Vagina (tissue), 2 donors: Measurements from ENCODE around the gene PCDHGB4. TPM values are rescaled to one million over a fixed set of nuclear protein-coding genes. Genes with fewer than 3 reads are reported as not detected.
"Not testable (repeated sequence)": the region's sequence is repeated elsewhere in the genome, so short reads cannot be mapped to it uniquely, and the experiment has no call there.

Source experiments
- DNase-seq, 2 donors: peaks; one replicate each; pipeline ENCODE4 v3.0.0-alpha.2; 2017; ENCODE audit errors: extremely low spot score in 2 of 2
- H3K27ac ChIP-seq: fragments of 200-600 bp; sonication (generic); one replicate; pipeline ENCODE4 v1.5.1; 2019
- H3K27me3 ChIP-seq: fragments of 200-600 bp; sonication (generic); one replicate; pipeline ENCODE4 v1.5.1; 2019
- H3K36me3 ChIP-seq, 2 donors: fragments of 200-600 bp; sonication (generic); one replicate each; pipeline ENCODE4 v1.5.1; 2017 to 2019
- H3K4me1 ChIP-seq: fragments of 200-600 bp; sonication (generic); one replicate; pipeline ENCODE4 v1.5.1; 2019
- H3K4me3 ChIP-seq, 2 donors: fragments of 200-600 bp; sonication (generic); 1 replicate in 1 of 2; 2 replicates in 1 of 2; pipeline ENCODE4 v1.5.1; 2016 to 2019
- H3K9me3 ChIP-seq: fragments of 200-600 bp; sonication (generic); one replicate; pipeline ENCODE4 v1.5.1; 2019
- POLR2A ChIP-seq, 2 donors: fragments of 450-650 bp; IDR thresholded peaks; one replicate each; pipeline ENCODE4 v1.6.1; 2017; ENCODE audit warnings: antibody characterized with exemption in 2 of 2, mild to moderate bottlenecking in 2 of 2, moderate library complexity in 2 of 2
- POLR2AphosphoS5 ChIP-seq, 2 donors: sonication (generic); formaldehyde crosslinking; IDR thresholded peaks; one replicate each; pipeline ENCODE4 v1.9.0; 2017; ENCODE audit warnings: antibody characterized with exemption in 2 of 2, mild to moderate bottlenecking in 2 of 2, low read depth in 1 of 2; ENCODE audit not compliant: insufficient read depth in 1 of 2
- intact Hi-C: fragments of 100-400 bp; cut with DNase I; formaldehyde crosslinking; loops from one replicate; pipeline ENCODE4 v1.15.1; 2023
- total RNA-seq: library from RNA; depleted of rRNA; stranded (reverse); fragments of >200 nt; gene quantifications from one replicate; pipeline ENCODE4 v1.2.3, GENCODE V29; 2016
- TF ChIP-seq, protein P1 (sequence below), 3 experiments: fragments of 450-650 bp in 2 of 3; fragments of 200-600 bp in 1 of 3; sonication (generic) in 1 of 3; IDR thresholded peaks; one replicate each; pipeline ENCODE4 v1.5.1; 2017 to 2019; ENCODE audit warnings: antibody characterized with exemption in 3 of 3, mild to moderate bottlenecking in 2 of 3, moderate library complexity in 2 of 3

PCDHGB4 gene
- 10.3 TPM for total RNA-seq

DNA sequence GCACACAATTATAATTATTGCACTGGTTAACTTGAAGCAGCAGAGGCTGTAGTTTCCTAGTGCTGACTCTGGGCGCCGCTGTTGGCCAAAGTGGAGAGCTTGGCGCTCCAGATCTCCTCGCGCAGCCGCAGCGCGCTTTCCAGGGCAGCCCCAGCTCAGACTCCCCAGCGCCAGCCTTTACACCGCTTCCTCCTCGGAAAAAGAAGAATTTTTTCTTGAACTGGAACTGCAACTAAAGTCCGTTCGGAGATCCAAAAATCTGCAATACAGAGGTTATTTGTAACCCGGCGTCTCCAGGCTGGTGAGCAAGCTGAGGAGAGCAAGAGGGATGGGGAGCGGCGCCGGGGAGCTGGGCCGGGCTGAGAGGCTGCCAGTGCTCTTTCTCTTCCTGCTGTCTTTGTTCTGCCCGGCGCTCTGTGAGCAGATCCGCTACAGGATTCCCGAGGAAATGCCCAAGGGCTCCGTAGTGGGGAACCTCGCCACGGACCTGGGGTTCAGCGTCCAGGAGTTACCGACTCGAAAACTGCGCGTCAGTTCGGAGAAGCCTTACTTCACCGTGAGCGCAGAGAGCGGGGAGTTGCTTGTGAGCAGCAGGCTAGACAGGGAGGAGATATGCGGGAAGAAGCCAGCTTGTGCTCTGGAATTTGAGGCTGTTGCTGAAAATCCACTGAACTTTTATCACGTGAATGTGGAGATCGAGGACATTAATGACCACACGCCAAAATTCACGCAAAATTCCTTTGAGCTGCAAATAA lies at the start of gene PCDHGB4:
Gene PCDHGB4, plus strand, starts transcription at position 142 of the 755 bp plus-strand sequence. Its CDS starts 187 bp downstream, at position 329.
- H3K9me3 ChIP-seq: peaks cover 69% of the 10 kb centered on the region
- H3K4me3 ChIP-seq, H3K36me3 ChIP-seq, H3K27ac ChIP-seq, H3K27me3 ChIP-seq, intact Hi-C loops, H3K4me1 ChIP-seq, DNase-seq: not testable (repeated sequence)

DNA sequence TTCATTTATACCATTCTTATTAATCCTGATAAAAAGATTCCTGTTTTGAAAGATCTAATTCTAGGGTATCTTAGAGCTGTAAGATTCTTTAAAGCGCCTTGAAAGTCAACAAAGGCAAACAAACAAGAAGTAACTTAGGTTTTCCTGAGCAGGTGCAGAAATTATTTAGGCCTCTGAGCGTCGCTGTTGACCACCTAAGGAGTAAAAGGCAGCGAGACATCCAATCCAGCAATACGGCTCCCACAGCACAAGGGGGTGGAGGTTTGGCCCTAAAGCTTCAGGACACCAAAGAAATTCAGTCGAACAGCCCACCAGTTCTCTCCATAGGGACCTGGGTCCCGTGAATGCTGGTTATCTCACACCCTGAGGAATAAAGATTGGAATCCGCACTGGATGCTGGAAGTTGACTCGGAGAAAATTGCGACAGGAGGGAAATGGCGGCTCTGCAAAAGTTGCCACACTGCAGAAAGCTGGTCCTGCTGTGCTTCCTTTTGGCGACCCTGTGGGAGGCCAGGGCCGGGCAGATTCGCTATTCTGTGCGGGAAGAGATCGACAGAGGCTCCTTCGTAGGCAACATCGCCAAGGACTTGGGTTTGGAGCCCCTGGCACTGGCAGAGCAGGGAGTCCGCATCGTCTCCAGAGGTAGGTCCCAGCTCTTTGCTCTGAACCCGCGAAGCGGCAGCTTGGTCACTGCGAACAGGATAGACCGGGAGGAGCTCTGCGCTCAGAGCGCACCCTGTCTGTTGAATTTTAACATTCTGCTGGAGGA lies 48.8 kb upstream of the PCDHGB4 start, which contains the start of gene PCDHGA2:
Gene PCDHGA2, plus strand, starts transcription at position 223 of the 769 bp plus-strand sequence.
- Histone ChIP-seq H3K4me1 (no peaks in the 10 kb centered on the region), H3K27ac (no peak within 1 kb of the TSS), H3K27me3 (no peaks in the 10 kb centered on the region), H3K36me3 (no peaks in the 10 kb centered on the region), H3K4me3 (peak within 1 kb of the TSS; percentile 8 to 24), H3K9me3 (peaks cover 11% of the 10 kb centered on the region)
- DNase-seq: no peak
- intact Hi-C loops: no loop called here
- TF ChIP-seq, protein P1, sequence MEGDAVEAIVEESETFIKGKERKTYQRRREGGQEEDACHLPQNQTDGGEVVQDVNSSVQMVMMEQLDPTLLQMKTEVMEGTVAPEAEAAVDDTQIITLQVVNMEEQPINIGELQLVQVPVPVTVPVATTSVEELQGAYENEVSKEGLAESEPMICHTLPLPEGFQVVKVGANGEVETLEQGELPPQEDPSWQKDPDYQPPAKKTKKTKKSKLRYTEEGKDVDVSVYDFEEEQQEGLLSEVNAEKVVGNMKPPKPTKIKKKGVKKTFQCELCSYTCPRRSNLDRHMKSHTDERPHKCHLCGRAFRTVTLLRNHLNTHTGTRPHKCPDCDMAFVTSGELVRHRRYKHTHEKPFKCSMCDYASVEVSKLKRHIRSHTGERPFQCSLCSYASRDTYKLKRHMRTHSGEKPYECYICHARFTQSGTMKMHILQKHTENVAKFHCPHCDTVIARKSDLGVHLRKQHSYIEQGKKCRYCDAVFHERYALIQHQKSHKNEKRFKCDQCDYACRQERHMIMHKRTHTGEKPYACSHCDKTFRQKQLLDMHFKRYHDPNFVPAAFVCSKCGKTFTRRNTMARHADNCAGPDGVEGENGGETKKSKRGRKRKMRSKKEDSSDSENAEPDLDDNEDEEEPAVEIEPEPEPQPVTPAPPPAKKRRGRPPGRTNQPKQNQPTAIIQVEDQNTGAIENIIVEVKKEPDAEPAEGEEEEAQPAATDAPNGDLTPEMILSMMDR (IDR thresholded peaks at IDR 0.05): no peak
- TF ChIP-seq POLR2AphosphoS5 (IDR thresholded peaks at IDR 0.05; ENCODE audit: insufficient read depth in 1 of 2, low read depth in 1 of 2): no peak
- no peak for TF ChIP-seq POLR2A (IDR thresholded peaks at IDR 0.05)

DNA sequence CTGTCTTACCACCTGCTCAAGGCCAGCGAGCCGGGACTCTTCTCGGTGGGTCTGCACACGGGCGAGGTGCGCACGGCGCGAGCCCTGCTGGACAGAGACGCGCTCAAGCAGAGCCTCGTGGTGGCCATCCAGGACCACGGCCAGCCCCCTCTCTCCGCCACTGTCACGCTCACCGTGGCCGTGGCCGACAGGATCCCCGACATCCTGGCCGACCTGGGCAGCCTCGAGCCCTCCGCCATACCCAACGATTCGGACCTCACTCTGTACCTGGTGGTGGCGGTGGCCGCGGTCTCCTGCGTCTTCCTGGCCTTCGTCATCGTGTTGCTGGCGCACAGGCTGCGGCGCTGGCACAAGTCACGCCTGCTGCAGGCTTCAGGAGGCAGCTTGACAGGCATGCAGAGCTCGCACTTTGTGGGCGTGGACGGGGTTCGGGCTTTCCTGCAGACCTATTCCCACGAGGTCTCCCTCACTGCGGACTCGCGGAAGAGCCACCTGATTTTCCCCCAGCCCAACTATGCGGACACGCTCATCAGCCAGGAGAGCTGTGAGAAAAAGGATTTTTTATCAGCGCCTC lies 46.6 kb upstream of the PCDHGB4 start:
- H3K4me3 ChIP-seq, H3K36me3 ChIP-seq, H3K4me1 ChIP-seq, H3K27me3 ChIP-seq, intact Hi-C loops, H3K27ac ChIP-seq, DNase-seq: not testable (repeated sequence)
- H3K9me3 ChIP-seq: peaks cover 26% of the 10 kb centered on the region

DNA sequence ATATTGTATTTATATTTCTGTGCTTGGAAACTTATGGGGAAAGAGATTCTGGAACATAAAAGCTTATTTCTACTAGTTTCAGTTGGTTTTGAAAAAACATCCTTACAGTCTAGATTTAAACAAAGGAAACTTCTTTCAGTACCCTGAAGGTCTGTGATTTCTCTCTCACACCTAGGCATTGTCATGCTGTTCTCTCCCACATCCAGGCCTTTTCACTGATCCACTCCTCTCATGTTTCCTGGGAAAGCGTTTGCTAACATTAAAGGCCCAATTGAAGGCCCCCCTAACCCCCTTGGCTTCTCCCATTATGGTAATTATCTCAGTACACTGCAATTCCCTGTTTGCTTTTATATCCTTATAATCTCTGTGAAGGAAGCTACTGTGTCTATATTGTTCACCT lies 44.7 kb upstream of the PCDHGB4 start:
- Histone ChIP-seq H3K27me3 (no peaks in the 10 kb centered on the region), H3K4me1 (no peaks in the 10 kb centered on the region), H3K4me3 (no peak overlapping the region), H3K9me3 (peaks cover 26% of the 10 kb centered on the region), H3K36me3 (no peaks in the 10 kb centered on the region), H3K27ac (no peak overlapping the region)
- no peak for TF ChIP-seq POLR2AphosphoS5 (IDR thresholded peaks at IDR 0.05; ENCODE audit: insufficient read depth in 1 of 2, low read depth in 1 of 2)
- no peak for TF ChIP-seq POLR2A (IDR thresholded peaks at IDR 0.05)
- TF ChIP-seq, protein P1 (IDR thresholded peaks at IDR 0.05): no peak
- intact Hi-C loops: no loop called here
- DNase-seq: no peak

DNA sequence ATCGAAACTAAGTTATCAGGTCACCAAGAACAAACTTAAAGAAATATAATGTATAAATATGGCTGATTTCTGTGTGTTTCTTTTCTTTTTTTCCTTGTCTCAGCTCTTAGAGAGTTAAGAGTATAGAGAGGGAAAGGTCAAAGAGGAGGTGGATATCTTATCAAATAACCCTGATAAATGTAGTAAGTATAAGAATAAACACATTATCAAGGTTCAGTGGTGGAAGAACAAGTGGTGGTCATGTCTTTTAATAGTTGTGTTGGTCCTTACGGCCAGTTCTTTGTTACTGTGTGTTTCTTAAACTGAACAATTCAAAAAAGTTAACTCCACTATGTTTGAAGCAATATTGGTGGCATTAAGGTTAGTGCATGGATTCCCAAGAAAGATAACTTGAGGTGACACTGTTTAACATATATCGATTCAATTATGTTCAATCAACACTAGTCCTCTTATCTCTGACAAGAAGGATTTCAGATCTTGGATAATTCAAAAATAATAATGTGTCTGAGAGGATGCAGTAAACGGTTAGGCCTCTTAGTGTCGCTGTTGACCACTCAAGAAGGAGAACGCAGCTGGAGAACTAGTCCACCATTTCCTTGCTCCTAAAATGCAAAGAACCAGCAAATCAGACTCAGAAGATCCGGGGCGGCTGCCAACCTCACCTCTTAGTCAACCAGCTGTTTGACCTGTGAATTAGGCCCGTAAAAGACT lies 44.1 kb upstream of the PCDHGB4 start, which contains the start of gene PCDHGA3:
Gene PCDHGA3, plus strand, starts transcription at position 588 of the 711 bp plus-strand sequence. CDS start 205 bp downstream, outside the sequence.
- DNase-seq: no peak
- no peak for TF ChIP-seq POLR2AphosphoS5 (IDR thresholded peaks at IDR 0.05; ENCODE audit: insufficient read depth in 1 of 2, low read depth in 1 of 2)
- no peak for TF ChIP-seq POLR2A (IDR thresholded peaks at IDR 0.05)
- TF ChIP-seq, protein P1 (IDR thresholded peaks at IDR 0.05): no peak
- Histone ChIP-seq H3K9me3 (peaks cover 26% of the 10 kb centered on the region), H3K4me3 (peak within 1 kb of the TSS; percentile 7 to 22), H3K36me3 (no peaks in the 10 kb centered on the region), H3K27me3 (no peaks in the 10 kb centered on the region), H3K4me1 (no peaks in the 10 kb centered on the region), H3K27ac (no peak within 1 kb of the TSS)
- intact Hi-C loops: no loop called here
